K562 (cell line): ENCODE results near the gene TUBB6. TPM values are rescaled to one million over a fixed set of nuclear protein-coding genes. Genes with fewer than 3 reads are reported as not detected.

Experiments used
- CBFA2T3 ChIP-seq: fragments of 450-650 bp; IDR thresholded peaks from 2 replicates; pipeline ENCODE4 v1.6.1; 2017
- CBFB ChIP-seq: sonication (generic); formaldehyde crosslinking; IDR thresholded peaks from 2 replicates; pipeline ENCODE4 v1.4.0; 2020; ENCODE audit warnings: mild to moderate bottlenecking, missing genetic modification reagents
- DPF2 ChIP-seq: fragments of 450-650 bp; IDR thresholded peaks from 2 replicates; pipeline ENCODE4 v1.6.1; 2016
- GTF2F1 ChIP-seq: IDR thresholded peaks from 2 replicates; pipeline ENCODE4 v1.6.1; 2011; ENCODE audit warnings: low read depth, low read length, improper control_type of control experiment
- HEY1 ChIP-seq: fragments of 250-450 bp; sonication (Bioruptor Pico); IDR thresholded peaks from 2 replicates; pipeline ENCODE4 v1.5.0; 2020; ENCODE audit warnings: mild to moderate bottlenecking, moderate library complexity, borderline replicate concordance
- HIVEP1 ChIP-seq: fragments of 250-450 bp; sonication (Bioruptor Pico); IDR thresholded peaks from 2 replicates; pipeline ENCODE4 v1.4.0; 2020; ENCODE audit warnings: mild to moderate bottlenecking
- KDM1A ChIP-seq, 2 experiments: fragments of 450-650 bp; IDR thresholded peaks; 2 replicates each; pipeline ENCODE4 v1.6.1; 2016; ENCODE audit warnings: mild to moderate bottlenecking in 2 of 2
- KLF16 ChIP-seq: IDR thresholded peaks from 2 replicates; pipeline ENCODE4 v1.6.1; 2016; ENCODE audit warnings: antibody characterized with exemption
- MXI1 ChIP-seq: IDR thresholded peaks from 2 replicates; pipeline ENCODE4 v1.6.1; 2011; ENCODE audit warnings: low read depth, mild to moderate bottlenecking, improper control_type of control experiment, low read length
- MYNN ChIP-seq, 2 experiments: sonication (generic); formaldehyde crosslinking in 1 of 2; IDR thresholded peaks; 2 replicates each; pipeline versions ENCODE4 v1.5.0 to v1.6.1; 2016 to 2020; ENCODE audit warnings: antibody characterized with exemption in 1 of 2, missing genetic modification reagents in 1 of 2
- NFATC3 ChIP-seq: fragments of 450-650 bp; IDR thresholded peaks from 2 replicates; pipeline ENCODE4 v1.6.1; 2017; ENCODE audit warnings: mild to moderate bottlenecking
- POLR2AphosphoS5 ChIP-seq: IDR thresholded peaks from 2 replicates; pipeline ENCODE4 v1.6.1; 2011; ENCODE audit warnings: mild to moderate bottlenecking, low read depth, low read length, moderate library complexity; ENCODE audit not compliant: control insufficient read depth, insufficient read depth
- RBM34 ChIP-seq: fragments of 200-400 bp; formaldehyde crosslinking; IDR thresholded peaks from 2 replicates; pipeline ENCODE4 v1.6.1; 2018; ENCODE audit warnings: low read length, borderline replicate concordance; ENCODE audit not compliant: insufficient read depth
- SMARCE1 ChIP-seq: fragments of 450-650 bp; IDR thresholded peaks from 2 replicates; pipeline ENCODE4 v1.7.1; 2016; ENCODE audit warnings: mild to moderate bottlenecking
- SOX6 ChIP-seq: fragments of 450-650 bp; IDR thresholded peaks from 2 replicates; pipeline ENCODE4 v1.6.1; 2014; ENCODE audit warnings: mild to moderate bottlenecking
- TEAD4 ChIP-seq, 2 experiments: sonication (generic) in 1 of 2; formaldehyde crosslinking in 1 of 2; IDR thresholded peaks; 2 replicates each; pipeline versions ENCODE4 v1.6.1 to v1.8.0; 2012 to 2022; ENCODE audit warnings: borderline replicate concordance in 1 of 2, inconsistent platforms in 1 of 2, low read length in 1 of 2, mild to moderate bottlenecking in 1 of 2, missing genetic modification reagents in 1 of 2
- ZFX ChIP-seq: sonication (generic); formaldehyde crosslinking; IDR thresholded peaks from 2 replicates; pipeline ENCODE4 v1.8.0; 2022; ENCODE audit warnings: mild to moderate bottlenecking, missing genetic modification reagents, moderate library complexity
- ZNF740 ChIP-seq, 3 experiments: fragments of 200-800 bp in 1 of 3; sonication (Bioruptor generic) in 1 of 3; sonication (generic) in 1 of 3; formaldehyde crosslinking in 1 of 3; IDR thresholded peaks; 2 replicates each; pipeline versions ENCODE4 v1.6.1 to v1.8.0; 2016 to 2022; ENCODE audit warnings: mild to moderate bottlenecking in 2 of 3, missing compliant biosample characterization in 2 of 3, missing genetic modification characterization in 2 of 3, missing genetic modification reagents in 1 of 3
- polyA plus RNA-seq, 8 experiments: library from polyadenylated mRNA; depleted of rRNA in 4 of 8; stranded (reverse) in 5 of 8; unstranded in 3 of 8; fragments of >200 nt; fragmentation: Nextera tagmentation in 2 of 8; fragmentation: Illumina TruSeq in 1 of 8; extraction: Ambion mirVana in 2 of 8; extraction: Trizol in 1 of 8; gene quantifications; 2 replicates each; pipeline versions ENCODE4 v1.2.1 to v1.2.3, GENCODE V29; 2011 to 2014; ENCODE audit warnings: inconsistent platforms in 1 of 8, missing spikeins in 1 of 8
- total RNA-seq, 7 experiments: library from RNA; depleted of rRNA in 6 of 7; stranded (reverse); fragments of >200 nt in 6 of 7; fragmentation: Illumina TruSeq in 2 of 7; extraction: Trizol in 2 of 7; gene quantifications; 2 replicates each; pipeline versions ENCODE4 v1.2.1 to v1.2.3, GENCODE V29; 2011 to 2021; ENCODE audit warnings: low replicate concordance in 1 of 7

The TUBB6 gene
- total and polyA plus RNA-seq, 9 of the 15 experiments (the other 6 are each of a cell fraction or from before 2014, with no cell fraction given), result 43.9 to 404 (median 81.1) TPM

- TF ChIP-seq ZFX (CRISPR knock-in tag), result peak; percentile 69
- no peak for TF ChIP-seq GTF2F1
- no peak for TF ChIP-seq ZNF740 (CRISPR knock-in tag; IDR thresholded peaks at IDR 0.05)
- TF ChIP-seq ZNF740 (tag; IDR thresholded peaks at IDR 0.05), result 0 out of 4 replicates have a peak, but pooled peaks of 1 of the 2 experiments have one; percentile 54
- TF ChIP-seq SMARCE1, result 0 out of 2 replicates have a peak, but pooled peaks have one; percentile 18
- TF ChIP-seq KLF16, result peak; percentile 82
- peak; percentile 85 for TF ChIP-seq DPF2
- peak in 1 of 2 experiments; percentile 54; a peak in 1 of 4 replicates for TF ChIP-seq KDM1A (IDR thresholded peaks at IDR 0.05)
- no peak for TF ChIP-seq HIVEP1
- peak; percentile 88 for TF ChIP-seq TEAD4 (IDR thresholded peaks at IDR 0.05; ENCODE audit: low read length)
- TF ChIP-seq TEAD4 (CRISPR knock-in tag; IDR thresholded peaks at IDR 0.05; ENCODE audit: borderline replicate concordance), result peak; percentile 45; the same call in 1 of the 2 replicates
- peak; percentile 91 for TF ChIP-seq POLR2AphosphoS5
- TF ChIP-seq MXI1, result 0 out of 2 replicates have a peak, but pooled peaks have one; percentile 32
- TF ChIP-seq NFATC3, result no peak
- TF ChIP-seq MYNN (IDR thresholded peaks at IDR 0.05), result peak; percentile 49; the same call in 1 of the 2 replicates
- TF ChIP-seq MYNN (CRISPR knock-in tag; IDR thresholded peaks at IDR 0.05), result no peak
- no peak for TF ChIP-seq RBM34
- 0 out of 2 replicates have a peak, but pooled peaks have one; percentile 22 for TF ChIP-seq CBFB
- peak; percentile 97 for TF ChIP-seq CBFA2T3
- TF ChIP-seq SOX6, result peak; percentile 69; the same call in 1 of the 2 replicates
- no peak for TF ChIP-seq HEY1 (CRISPR knock-in tag)
Measured at GRCh38 chr18:12302391-12303147, 5.5 kb upstream of the TUBB6 start (continued).
